Right ventricle myocardium inferior (tissue), 1 donor: ENCODE data around the gene SMPD2. TPM values are rescaled to one million over a fixed set of nuclear protein-coding genes. Genes with fewer than 3 reads are reported as not detected.

Experiments used
- ATAC-seq: fragments of 200-7000 bp; cut with Tn5 transposase; one replicate; pipeline ENCODE4 v1.9.1; 2020; ENCODE audit warnings: mild to moderate bottlenecking, moderate library complexity
- DNase-seq: peaks from one replicate; pipeline ENCODE4 v3.0.0; 2021; ENCODE audit errors: missing footprints
- intact Hi-C: fragments of 100-400 bp; cut with DNase I; formaldehyde crosslinking; loops from one replicate; pipeline ENCODE4 v1.11.0; 2022
- total RNA-seq: library from RNA; stranded (reverse); fragmentation: NEBNext Ultra II Directional; extraction: Animal tissue kit (Norgen Biotek cat#: 25700); gene quantifications from one replicate; pipeline ENCODE4 v1.2.1, GENCODE V29; 2021
- donor health status: DM: no; HTN: yes; CAD: no; lungs with severe emphysema.

SMPD2 gene
- total RNA-seq, 1 donor from 2014 or later, result 4.4 TPM

GRCh38 chr6:109477184-109477583 lies 36.7 kb downstream of the SMPD2 start:
- intact Hi-C loops, result no loop called here
- ATAC-seq (no peak), DNase-seq (no peak)

DNA sequence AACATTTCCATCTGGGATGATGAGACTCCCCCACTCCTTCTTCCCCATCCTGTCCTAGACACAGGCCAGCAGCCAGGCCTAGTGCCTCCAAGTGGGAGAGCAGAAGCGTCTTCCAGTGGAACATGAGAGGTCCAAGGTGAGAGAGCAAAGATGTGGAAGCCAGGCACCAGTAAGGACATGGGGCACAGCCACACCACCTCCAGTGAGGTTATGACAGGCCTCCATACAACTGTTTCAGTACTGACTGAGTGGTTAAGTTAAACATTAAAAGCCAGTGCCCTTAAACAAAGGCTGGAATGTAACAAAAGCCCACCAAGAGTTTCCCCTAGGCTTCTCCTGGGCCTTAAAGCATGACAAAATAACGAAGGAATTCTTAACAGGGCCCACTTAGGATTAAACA lies 37.2 kb downstream of the SMPD2 start:
- ATAC-seq (no peak), DNase-seq (no peak)
- intact Hi-C loops, result no loop called here

DNA sequence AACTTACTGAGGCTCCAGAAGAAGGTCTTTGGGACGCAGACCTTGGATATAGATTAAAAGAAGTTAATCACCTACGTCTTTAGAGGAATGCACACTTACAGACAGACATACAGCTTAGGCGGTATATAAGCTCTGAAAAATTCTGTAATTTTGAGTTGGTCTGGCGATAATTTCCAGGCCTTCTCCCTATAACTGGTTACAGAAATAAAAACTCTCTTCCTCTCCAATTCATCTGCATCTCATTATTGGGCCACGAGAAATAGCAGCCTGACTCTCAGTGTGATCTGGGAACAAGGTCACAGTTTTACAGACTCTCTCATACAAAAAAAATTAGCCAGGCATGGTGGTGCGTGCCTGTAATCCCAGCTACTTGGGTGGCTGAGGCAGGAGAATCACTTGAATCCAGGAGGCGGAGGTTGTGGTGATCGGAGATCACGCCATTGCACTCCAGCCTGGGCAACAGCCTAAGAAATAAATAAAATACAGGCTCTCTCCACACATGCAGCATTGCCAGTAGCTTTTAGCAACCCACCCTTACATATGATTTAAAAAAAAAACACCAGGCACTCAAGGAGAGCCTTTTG lies 37.8 kb downstream of the SMPD2 start:
- ATAC-seq (no peak), DNase-seq (no peak)
- intact Hi-C loops, result no loop called here

- intact Hi-C loops, result no loop called here
- ATAC-seq (no peak), DNase-seq (no peak)
Measured at GRCh38 chr6:109478841-109479624, 38.5 kb downstream of the SMPD2 start.

- intact Hi-C loops, result loop anchor here (5.0 kb wide), 1 partner anchor 39 kb away; the partner anchor contains the start of genes PPIL6 and SMPD2
Measured at GRCh38 chr6:109480993-109481480, 40.5 kb downstream of the SMPD2 start.

GRCh38 chr6:109482905-109483734 lies 42.6 kb downstream of the SMPD2 start, which contains the start of gene ZBTB24:
Gene ZBTB24 (minus strand): TSS chr6:109483219. CDS start chr6:109482026, 1,193 bp downstream.
- peak; percentile 98 for DNase-seq
- ATAC-seq, result peak; percentile 97
- intact Hi-C loops, result loop anchor here (5.0 kb wide), 1 partner anchor 41 kb away; the partner anchor contains the start of genes PPIL6 and SMPD2

More at GRCh38 chr6:109480993-109481480, 40.5 kb downstream of the SMPD2 start:
- ATAC-seq (no peak), DNase-seq (no peak)

- ATAC-seq, result no peak
- intact Hi-C loops, result loop anchor here (5.0 kb wide), 1 partner anchor 41 kb away; the partner anchor contains the start of genes PPIL6 and SMPD2
- DNase-seq, result no peak
Measured at GRCh38 chr6:109483735-109484057, 43.2 kb downstream of the SMPD2 start.

DNA sequence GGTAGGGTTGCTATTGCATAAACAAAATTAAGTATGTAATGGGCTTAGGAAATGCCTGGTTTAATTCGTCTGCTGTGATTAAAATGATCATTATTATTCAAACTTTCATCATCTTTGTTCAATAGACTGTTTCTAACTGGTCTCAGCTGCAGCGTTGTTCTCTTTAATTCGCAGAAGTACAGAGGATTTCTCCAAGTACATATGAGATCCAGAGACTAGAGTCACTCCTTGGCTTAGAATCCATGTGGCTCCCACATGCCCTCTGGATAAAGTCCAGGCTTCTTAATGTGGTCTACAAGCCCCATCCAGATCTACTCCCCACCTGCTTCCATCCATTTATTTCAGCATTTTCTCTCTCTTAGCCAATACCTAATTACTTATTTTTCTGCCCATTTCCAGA lies 43.6 kb downstream of the SMPD2 start:
- no peak for ATAC-seq
- intact Hi-C loops, result loop anchor here (5.0 kb wide), 1 partner anchor 42 kb away; the partner anchor contains the start of genes PPIL6 and SMPD2
- DNase-seq, result no peak

DNA sequence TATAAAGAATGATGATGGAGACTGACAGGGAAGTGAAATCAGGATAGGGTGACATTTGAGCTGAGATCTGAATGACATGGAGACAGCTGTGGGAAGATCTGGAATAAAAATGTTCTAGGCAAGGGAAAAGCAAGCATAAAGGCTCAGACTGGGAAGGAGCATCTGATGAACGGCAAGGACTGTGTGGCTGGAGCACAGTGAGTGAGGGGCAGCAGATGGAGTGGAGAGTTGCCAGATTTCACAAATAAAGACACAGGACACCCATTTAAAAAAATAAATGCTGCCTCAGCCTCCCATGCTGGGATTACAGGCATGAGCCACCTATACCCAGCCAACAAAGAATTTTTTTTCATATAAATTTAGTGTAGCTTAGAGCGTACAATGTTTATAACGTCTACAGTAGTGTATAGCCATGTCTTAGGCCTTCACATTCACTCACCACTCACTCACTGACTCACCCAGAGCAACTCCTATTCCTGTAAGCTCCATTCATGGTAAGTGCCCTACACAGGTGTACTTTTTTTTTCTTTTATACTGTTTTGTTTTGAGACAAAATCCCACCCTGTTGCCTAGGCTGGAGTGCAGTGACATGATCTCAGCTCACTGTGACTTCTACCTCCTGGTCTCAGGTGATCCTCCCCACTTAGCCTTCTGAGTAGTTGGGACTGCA lies 44.9 kb downstream of the SMPD2 start:
- no peak for DNase-seq
- intact Hi-C loops, result no loop called here
- ATAC-seq, result no peak

GRCh38 chr6:109486068-109486467 lies 45.5 kb downstream of the SMPD2 start:
- intact Hi-C loops, result no loop called here
- ATAC-seq (no peak), DNase-seq (no peak)

GRCh38 chr6:109488001-109488400 lies 47.5 kb downstream of the SMPD2 start:
- no peak for DNase-seq
- no peak for ATAC-seq
- intact Hi-C loops, result no loop called here

DNA sequence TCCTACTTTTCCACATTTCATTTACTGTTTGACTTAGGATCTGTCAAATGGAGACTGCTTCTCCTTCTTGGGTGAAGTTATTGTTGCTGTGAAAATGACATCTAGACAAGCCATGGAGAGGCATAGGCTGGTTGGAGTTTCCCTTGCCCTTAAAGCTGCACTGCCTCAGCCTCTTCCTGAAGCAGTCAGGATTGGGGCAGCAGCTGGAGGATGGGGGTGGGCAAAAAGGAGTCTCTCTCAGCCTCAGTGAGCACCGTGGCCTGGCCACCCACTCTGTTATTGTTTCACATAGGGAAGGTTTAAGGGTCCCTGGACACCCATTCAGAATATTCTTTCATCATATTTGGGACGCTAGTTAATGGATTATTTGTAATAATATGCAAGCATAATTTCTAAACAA lies 50.2 kb downstream of the SMPD2 start:
- intact Hi-C loops, result no loop called here
- no peak for DNase-seq
- ATAC-seq, result no peak

GRCh38 chr6:109491207-109491938 lies 50.8 kb downstream of the SMPD2 start:
- ATAC-seq, result no peak
- DNase-seq, result no peak
- intact Hi-C loops, result no loop called here

Other genes starting within 250 kb of the SMPD2 start
- gene CD164, start 58.3 kb upstream of the SMPD2 start, total RNA-seq, result 112 TPM
- 4.5 TPM for gene PPIL6, start 96 bp upstream of the SMPD2 start, total RNA-seq
- gene MICAL1, start 15.0 kb downstream of the SMPD2 start, total RNA-seq, result 8.3 TPM
- 2.6 TPM for gene ZBTB24, start 42.5 kb downstream of the SMPD2 start, total RNA-seq